HEK293T (cell line): Measurements from ENCODE around the gene CCL27.

ENCODE experiments used
- CTCF ChIA-PET: fragments of 350-600 bp; formaldehyde crosslinking; extraction: SDS; loops from one replicate; lab custom pipeline; 2021; ENCODE audit warnings: antibody characterized with exemption, inconsistent platforms; lab: Yijun Ruan, JAX
- POLR2A ChIA-PET: fragments of 350-600 bp; formaldehyde crosslinking; extraction: SDS; loops from one replicate; lab custom pipeline; 2020; ENCODE audit warnings: antibody characterized with exemption, inconsistent platforms; lab: Yijun Ruan, JAX
- DNase-seq: peaks from one replicate; pipeline ENCODE4 v3.0.0; 2012; ENCODE audit warnings: mixed read lengths; ENCODE audit errors: extremely low spot score
- ARNT ChIP-seq: fragments of 450-650 bp; IDR thresholded peaks from 2 replicates; pipeline ENCODE4 v1.6.1; 2017; ENCODE audit warnings: mild to moderate bottlenecking
- BHLHE40 ChIP-seq: fragments of 450-650 bp; IDR thresholded peaks from 2 replicates; pipeline ENCODE4 v1.6.1; 2016; ENCODE audit warnings: mild to moderate bottlenecking, moderate library complexity, borderline replicate concordance
- CTBP1 ChIP-seq: fragments of 450-650 bp; IDR thresholded peaks from 2 replicates; pipeline ENCODE4 v1.6.1; 2016; ENCODE audit warnings: borderline replicate concordance
- ELF4 ChIP-seq: fragments of 450-650 bp; IDR thresholded peaks from 2 replicates; pipeline ENCODE4 v1.6.1; 2017; ENCODE audit warnings: antibody characterized with exemption
- FOXA1 ChIP-seq: fragments of 450-650 bp; IDR thresholded peaks from 2 replicates; pipeline ENCODE4 v1.6.1; 2016; ENCODE audit warnings: mild to moderate bottlenecking
- FOXK2 ChIP-seq: fragments of 450-650 bp; IDR thresholded peaks from 2 replicates; pipeline ENCODE4 v1.6.1; 2016; ENCODE audit warnings: mild to moderate bottlenecking
- FOXM1 ChIP-seq: fragments of 450-650 bp; IDR thresholded peaks from 2 replicates; pipeline ENCODE4 v1.6.1; 2017; ENCODE audit warnings: mild to moderate bottlenecking, borderline replicate concordance
- HDGF ChIP-seq: fragments of 450-650 bp; IDR thresholded peaks from 2 replicates; pipeline ENCODE4 v1.6.1; 2017; ENCODE audit warnings: antibody characterized with exemption, borderline replicate concordance
- L3MBTL2 ChIP-seq: fragments of 450-650 bp; conservative IDR thresholded peaks from 2 replicates; pipeline ENCODE4 v1.6.1; 2016; ENCODE audit warnings: mild to moderate bottlenecking
- LEF1 ChIP-seq: fragments of 450-650 bp; IDR thresholded peaks from 2 replicates; pipeline ENCODE4 v1.6.1; 2017; ENCODE audit warnings: mild to moderate bottlenecking, borderline replicate concordance
- NFRKB ChIP-seq: fragments of 450-650 bp; IDR thresholded peaks from 2 replicates; pipeline ENCODE4 v1.6.1; 2016; ENCODE audit warnings: mild to moderate bottlenecking, moderate library complexity
- SP1 ChIP-seq: fragments of 450-650 bp; IDR thresholded peaks from 2 replicates; pipeline ENCODE4 v1.6.1; 2017
- SUZ12 ChIP-seq: fragments of 450-650 bp; IDR thresholded peaks from 2 replicates; pipeline ENCODE4 v1.6.1; 2016; ENCODE audit warnings: mild to moderate bottlenecking
- TARDBP ChIP-seq: fragments of 450-650 bp; IDR thresholded peaks from 2 replicates; pipeline ENCODE4 v1.6.1; 2016
- ZNF384 ChIP-seq: fragments of 450-650 bp; IDR thresholded peaks from 2 replicates; pipeline ENCODE4 v1.6.1; 2016
- TF ChIP-seq, protein P1 (sequence below): fragments of 450-650 bp; IDR thresholded peaks from 2 replicates; pipeline ENCODE4 v1.6.1; 2016

The CCL27 gene

DNA sequence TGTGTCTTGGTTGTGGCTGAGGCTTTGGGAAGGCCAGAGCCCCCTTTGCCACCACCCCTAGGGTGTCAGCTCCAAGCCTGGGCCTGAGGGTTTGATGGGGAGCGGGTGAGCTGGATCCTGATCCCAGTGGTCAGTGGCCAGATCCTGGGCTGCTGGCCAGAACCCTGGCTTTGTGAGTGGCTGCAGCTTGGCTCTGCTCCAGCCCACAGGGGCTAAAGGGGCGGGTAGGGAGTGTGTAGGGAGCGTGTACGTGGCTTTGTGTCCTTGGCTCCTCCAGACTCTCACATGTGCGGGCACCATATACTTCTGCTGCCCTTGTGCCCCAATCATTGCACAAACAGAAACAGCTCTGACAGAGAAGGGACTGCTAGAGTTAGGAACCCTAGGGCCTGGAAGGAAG, 11.6 kb downstream of the CCL27 start:
- ChIA-PET POLR2A (interaction anchor here (1.3 to 1.6 kb wide), 2 partner anchors 10 to 13 kb away, joined by 5 read pairs; partner anchors contain the start of gene SIGMAR1), CTCF (no interaction called here)
- TF ChIP-seq ZNF384 (no peak), HDGF (no peak), NFRKB (no peak)
- TF ChIP-seq, protein P1, sequence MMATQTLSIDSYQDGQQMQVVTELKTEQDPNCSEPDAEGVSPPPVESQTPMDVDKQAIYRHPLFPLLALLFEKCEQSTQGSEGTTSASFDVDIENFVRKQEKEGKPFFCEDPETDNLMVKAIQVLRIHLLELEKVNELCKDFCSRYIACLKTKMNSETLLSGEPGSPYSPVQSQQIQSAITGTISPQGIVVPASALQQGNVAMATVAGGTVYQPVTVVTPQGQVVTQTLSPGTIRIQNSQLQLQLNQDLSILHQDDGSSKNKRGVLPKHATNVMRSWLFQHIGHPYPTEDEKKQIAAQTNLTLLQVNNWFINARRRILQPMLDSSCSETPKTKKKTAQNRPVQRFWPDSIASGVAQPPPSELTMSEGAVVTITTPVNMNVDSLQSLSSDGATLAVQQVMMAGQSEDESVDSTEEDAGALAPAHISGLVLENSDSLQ: no peak
- DNase-seq: no peak

DNA sequence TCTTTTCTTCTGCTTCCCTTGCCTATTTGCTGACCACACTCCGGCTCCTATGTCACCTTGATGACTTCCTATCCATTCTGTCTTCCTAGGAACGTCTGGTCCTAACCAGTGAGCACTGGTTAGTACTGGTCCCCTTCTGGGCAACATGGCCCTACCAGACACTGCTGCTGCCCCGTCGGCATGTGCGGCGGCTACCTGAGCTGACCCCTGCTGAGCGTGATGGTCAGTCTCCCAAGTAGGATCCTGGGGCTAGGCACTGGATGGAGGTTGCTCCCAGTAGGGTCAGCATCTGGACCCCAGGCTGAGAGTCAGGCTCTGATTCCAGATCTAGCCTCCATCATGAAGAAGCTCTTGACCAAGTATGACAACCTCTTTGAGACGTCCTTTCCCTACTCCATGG, 13.8 kb downstream of the CCL27 start:
- POLR2A ChIA-PET: interaction anchor here (1.7 to 4.7 kb wide), 2 partner anchors 10 to 13 kb away, joined by 7 to 67 read pairs; partner anchors contain the start of gene SIGMAR1
- CTCF ChIA-PET: no interaction called here
- TF ChIP-seq ZNF384 (no peak), L3MBTL2 (no peak), ELF4 (no peak), SUZ12 (no peak), BHLHE40 (no peak), NFRKB (no peak), FOXM1 (no peak)
- TF ChIP-seq, protein P1: no peak
- DNase-seq: no peak

DNA sequence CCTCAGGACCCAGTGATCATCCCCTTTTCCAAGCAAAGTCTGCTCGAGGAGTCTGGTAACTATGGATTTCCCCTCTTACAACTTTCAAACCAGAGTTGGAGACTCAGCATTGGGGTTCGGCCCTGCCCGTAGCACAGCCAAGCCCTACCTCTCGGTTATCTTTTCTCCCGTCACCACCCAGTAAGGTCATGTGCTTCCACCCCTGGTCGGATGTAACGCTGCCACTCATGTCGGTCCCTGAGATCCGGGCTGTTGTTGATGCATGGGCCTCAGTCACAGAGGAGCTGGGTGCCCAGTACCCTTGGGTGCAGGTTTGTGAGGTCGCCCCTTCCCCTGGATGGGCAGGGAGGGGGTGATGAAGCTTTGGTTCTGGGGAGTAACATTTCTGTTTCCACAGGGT, 14.8 kb downstream of the CCL27 start:
- ChIA-PET CTCF (interaction anchor here (0.7 to 0.8 kb wide), 2 partner anchors 55 to 814 kb away, joined by 3 to 4 read pairs; no protein-coding TSS in a partner anchor), POLR2A (interaction anchor here (2.4 to 4.7 kb wide), 2 partner anchors 12 to 17 kb away, joined by 11 to 67 read pairs; partner anchors contain the start of gene SIGMAR1)
- TF ChIP-seq BHLHE40 (no peak), TARDBP (no peak), NFRKB (no peak), L3MBTL2 (no peak), FOXK2 (no peak), ARNT (no peak), SP1 (no peak), FOXA1 (no peak), LEF1 (no peak), ZNF384 (no peak), ELF4 (no peak), HDGF (no peak), CTBP1 (no peak), FOXM1 (no peak), SUZ12 (no peak)
- TF ChIP-seq, protein P1: no peak
- no peak for DNase-seq

DNA sequence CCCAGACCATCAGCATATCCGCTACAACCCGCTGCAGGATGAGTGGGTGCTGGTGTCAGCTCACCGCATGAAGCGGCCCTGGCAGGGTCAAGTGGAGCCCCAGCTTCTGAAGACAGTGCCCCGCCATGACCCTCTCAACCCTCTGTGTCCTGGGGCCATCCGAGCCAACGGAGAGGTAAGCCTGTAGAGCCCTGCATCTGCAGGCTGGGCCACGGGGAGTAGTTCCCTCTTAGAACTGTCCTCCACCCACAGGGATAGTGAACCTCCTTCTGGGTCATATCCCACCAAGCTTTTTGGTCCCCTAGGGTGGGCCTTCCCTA, 15.4 kb downstream of the CCL27 start:
- no peak for TF ChIP-seq FOXM1
- TF ChIP-seq LEF1: no peak
- POLR2A ChIA-PET: interaction anchor here (0.6 to 4.7 kb wide), 7 partner anchors 11 to 189 kb away, joined by 3 to 67 read pairs (median 4); partner anchors contain the start of genes CCL27, FAM219A and SIGMAR1
- DNase-seq: no peak
- CTCF ChIA-PET: interaction anchor here (0.7 to 1.3 kb wide), 3 partner anchors 9 to 21 kb away, joined by 4 to 11 read pairs (median 9); partner anchors contain the start of gene SIGMAR1

DNA sequence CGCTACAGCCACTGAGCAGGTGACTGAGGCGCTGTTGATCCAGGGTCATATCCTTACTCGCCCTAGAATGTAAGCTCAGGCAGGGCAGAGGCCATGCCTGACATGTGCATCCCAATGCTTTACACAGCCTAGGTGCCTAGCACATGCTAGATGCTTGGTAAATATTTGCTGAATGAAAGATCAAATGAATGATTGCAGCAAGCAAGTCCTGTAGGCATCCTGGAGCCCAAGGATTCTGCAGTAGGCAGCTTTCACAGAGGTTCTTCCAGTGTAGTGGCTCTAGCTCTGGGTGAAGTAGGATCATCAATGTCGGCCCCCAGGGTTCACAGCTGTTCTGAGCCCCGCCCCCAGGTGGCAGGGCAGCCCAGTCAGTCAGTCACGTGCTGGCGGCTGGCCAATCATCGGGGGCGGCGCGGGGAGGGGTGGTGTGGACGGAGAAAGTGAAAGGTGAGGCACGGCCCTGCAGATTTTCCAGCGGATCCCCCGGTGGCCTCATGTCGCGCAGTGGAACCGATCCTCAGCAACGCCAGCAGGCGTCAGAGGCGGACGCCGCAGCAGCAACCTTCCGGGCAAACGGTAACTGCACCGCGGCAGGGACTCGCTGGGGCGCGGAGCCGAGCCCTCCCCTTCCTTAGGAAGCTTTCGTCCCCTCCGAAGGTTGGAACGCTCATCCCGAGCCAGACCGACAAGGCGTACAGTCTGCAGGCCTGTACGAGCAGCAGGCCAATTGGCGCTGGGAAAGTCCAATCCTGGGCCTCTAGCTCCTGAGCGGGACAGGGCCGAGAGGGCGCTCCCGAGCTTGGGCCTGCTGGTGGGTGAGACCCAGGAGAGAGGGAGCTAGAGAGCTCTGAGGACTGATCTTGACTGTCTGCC, 16.0 kb downstream of the CCL27 start, which contains the start of gene GALT:
Gene GALT, plus strand, starts transcription at position 465 of the 873 bp plus-strand sequence. Its CDS starts 30 bp downstream, at position 495.
- ChIA-PET POLR2A (interaction anchor here (0.6 to 4.7 kb wide), 7 partner anchors 10 to 188 kb away, joined by 3 to 67 read pairs (median 4); partner anchors contain the start of genes CCL27, FAM219A and SIGMAR1), CTCF (interaction anchor here (0.7 to 1.3 kb wide), 3 partner anchors 8 to 21 kb away, joined by 4 to 11 read pairs (median 9); partner anchors contain the start of gene SIGMAR1)
- peak; percentile 95 for DNase-seq
- TF ChIP-seq FOXA1 (no peak), L3MBTL2 (peak; percentile 70), FOXM1 (no peak)
- TF ChIP-seq, protein P1: peak; percentile 76; the same call in 1 of the 2 replicates
